Prostate gland (tissue), 2 donors: ENCODE data around the gene AMFR.

Experiments used
- POLR2A ChIP-seq: fragments of 450-650 bp; IDR thresholded peaks from one replicate; pipeline ENCODE4 v1.6.1; 2016; ENCODE audit warnings: antibody characterized with exemption, mild to moderate bottlenecking
- TF ChIP-seq, protein P1 (sequence below), 4 experiments: fragments of 200-600 bp in 2 of 4; fragments of 450-650 bp in 2 of 4; sonication (generic) in 2 of 4; IDR thresholded peaks; 1 replicate in 3 of 4; 2 replicates in 1 of 4; pipeline ENCODE4 v1.5.1; 2016 to 2019; ENCODE audit warnings: antibody characterized with exemption in 4 of 4, mild to moderate bottlenecking in 2 of 4, moderate library complexity in 2 of 4

GRCh38 chr16:56343661-56344517 lies 81.5 kb downstream of the AMFR start:
- TF ChIP-seq, protein P1, sequence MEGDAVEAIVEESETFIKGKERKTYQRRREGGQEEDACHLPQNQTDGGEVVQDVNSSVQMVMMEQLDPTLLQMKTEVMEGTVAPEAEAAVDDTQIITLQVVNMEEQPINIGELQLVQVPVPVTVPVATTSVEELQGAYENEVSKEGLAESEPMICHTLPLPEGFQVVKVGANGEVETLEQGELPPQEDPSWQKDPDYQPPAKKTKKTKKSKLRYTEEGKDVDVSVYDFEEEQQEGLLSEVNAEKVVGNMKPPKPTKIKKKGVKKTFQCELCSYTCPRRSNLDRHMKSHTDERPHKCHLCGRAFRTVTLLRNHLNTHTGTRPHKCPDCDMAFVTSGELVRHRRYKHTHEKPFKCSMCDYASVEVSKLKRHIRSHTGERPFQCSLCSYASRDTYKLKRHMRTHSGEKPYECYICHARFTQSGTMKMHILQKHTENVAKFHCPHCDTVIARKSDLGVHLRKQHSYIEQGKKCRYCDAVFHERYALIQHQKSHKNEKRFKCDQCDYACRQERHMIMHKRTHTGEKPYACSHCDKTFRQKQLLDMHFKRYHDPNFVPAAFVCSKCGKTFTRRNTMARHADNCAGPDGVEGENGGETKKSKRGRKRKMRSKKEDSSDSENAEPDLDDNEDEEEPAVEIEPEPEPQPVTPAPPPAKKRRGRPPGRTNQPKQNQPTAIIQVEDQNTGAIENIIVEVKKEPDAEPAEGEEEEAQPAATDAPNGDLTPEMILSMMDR (IDR thresholded peaks at IDR 0.05): no peak
- no peak for TF ChIP-seq POLR2A
